C4-2B (cell line): ENCODE measurements around the gene CCDC188.

Source experiments
- CTCF ChIP-seq: fragments of 450-650 bp; conservative IDR thresholded peaks from 2 replicates; pipeline ENCODE4 v1.5.1; 2017; ENCODE audit warnings: mild to moderate bottlenecking
- ZFX ChIP-seq: fragments of 450-650 bp; IDR thresholded peaks from 2 replicates; pipeline ENCODE4 v1.6.1; 2017

DNA sequence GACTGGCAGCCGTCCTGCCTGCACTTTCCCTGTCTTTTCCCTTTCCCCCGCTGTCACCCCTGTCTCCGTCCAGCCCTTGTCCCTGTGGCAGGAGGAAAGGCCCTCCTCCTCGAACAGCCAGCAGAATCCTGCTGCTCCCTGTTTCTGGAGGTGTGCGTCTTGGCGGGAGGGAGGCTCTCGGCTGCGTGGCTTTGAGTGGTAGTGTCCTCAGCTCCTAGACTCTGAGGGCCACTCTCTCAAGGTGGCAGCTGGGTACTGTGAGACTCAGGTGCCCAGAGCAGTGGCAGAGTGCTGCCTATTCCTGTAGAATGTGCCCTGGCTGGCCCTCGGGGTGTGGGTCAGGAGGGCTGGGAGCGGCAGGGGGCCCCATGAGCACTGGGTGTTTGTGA is 44.0 kb downstream of the CCDC188 start:
- TF ChIP-seq CTCF (no peak), ZFX (no peak)
